Suprapubic skin (tissue), 4 donors: ENCODE data around the gene GRIP2. TPM values are rescaled to one million over a fixed set of nuclear protein-coding genes. Genes with fewer than 3 reads are reported as not detected.

Experiments
- DNase-seq, 2 donors: peaks; one replicate each; pipeline ENCODE4 v3.0.0-alpha.2; 2019; ENCODE audit warnings: low spot score in 2 of 2
- H3K27ac ChIP-seq: fragments of 200-600 bp; sonication (generic); one replicate; pipeline ENCODE4 v1.5.1; 2019
- H3K27me3 ChIP-seq: fragments of 200-600 bp; sonication (generic); one replicate; pipeline ENCODE4 v1.5.1; 2019
- H3K36me3 ChIP-seq: fragments of 200-600 bp; sonication (generic); one replicate; pipeline ENCODE4 v1.5.1; 2019
- H3K4me1 ChIP-seq: fragments of 200-600 bp; sonication (generic); one replicate; pipeline ENCODE4 v1.5.1; 2019
- H3K4me3 ChIP-seq: fragments of 200-600 bp; sonication (generic); one replicate; pipeline ENCODE4 v1.5.1; 2019; ENCODE audit warnings: mild to moderate bottlenecking
- H3K9me3 ChIP-seq: fragments of 200-600 bp; sonication (generic); one replicate; pipeline ENCODE4 v1.5.1; 2019
- CTCF ChIP-seq, 2 donors: fragments of 200-600 bp in 1 of 2; fragments of 450-650 bp in 1 of 2; sonication (generic) in 1 of 2; IDR thresholded peaks; one replicate each; pipeline ENCODE4 v1.5.1; 2016 to 2019; ENCODE audit warnings: antibody characterized with exemption in 2 of 2, mild to moderate bottlenecking in 1 of 2, moderate library complexity in 1 of 2
- EP300 ChIP-seq: sonication (generic); formaldehyde crosslinking; IDR thresholded peaks from one replicate; pipeline ENCODE4 v1.6.1; 2017; ENCODE audit warnings: antibody characterized with exemption
- POLR2A ChIP-seq, 2 donors: fragments of 450-650 bp; IDR thresholded peaks; one replicate each; pipeline ENCODE4 v1.6.1; 2017; ENCODE audit warnings: antibody characterized with exemption in 2 of 2, mild to moderate bottlenecking in 2 of 2, moderate library complexity in 2 of 2
- POLR2AphosphoS5 ChIP-seq, 3 donors: sonication (generic); formaldehyde crosslinking; IDR thresholded peaks; one replicate each; pipeline ENCODE4 v1.6.1; 2017; ENCODE audit warnings: antibody characterized with exemption in 3 of 3
- WGBS: methylation state at CpG from one replicate; pipeline ENCODE4 v1.1.5; 2018; 5-methylcytosine and 5-hydroxymethylcytosine counted together
- total RNA-seq, 4 donors: library from RNA; depleted of rRNA; stranded (reverse); fragments of >200 nt; gene quantifications; one replicate each; pipeline ENCODE4 v1.1.0, GENCODE V29; 2016

GRIP2 gene
- total RNA-seq, 4 donors from 2014 or later, result 0.65 to 5.8 (median 3.0) TPM

GRCh38 chr3:14532691-14533456 lies 7.3 kb downstream of the GRIP2 start:
- peaks cover 2% of the 10 kb centered on the region for H3K27me3 ChIP-seq
- no peak overlapping the region for H3K4me3 ChIP-seq
- TF ChIP-seq POLR2A (IDR thresholded peaks at IDR 0.05), result no peak
- TF ChIP-seq POLR2AphosphoS5 (IDR thresholded peaks at IDR 0.05), result no peak
- no peak for TF ChIP-seq EP300
- TF ChIP-seq CTCF (IDR thresholded peaks at IDR 0.05), result no peak
- H3K9me3 ChIP-seq, result peaks cover 2% of the 10 kb centered on the region
- H3K36me3 ChIP-seq, result no peaks in the 10 kb centered on the region
- H3K4me1 ChIP-seq, result peaks cover 34% of the 10 kb centered on the region
- 50% methylated on average over 15 of the region's 20 CpGs for WGBS
- H3K27ac ChIP-seq, result peak overlapping the region; percentile 59
- DNase-seq, result no peak

GRCh38 chr3:14531856-14532395 lies 8.2 kb downstream of the GRIP2 start:
- TF ChIP-seq POLR2A (IDR thresholded peaks at IDR 0.05), result no peak
- no peak for TF ChIP-seq EP300
- TF ChIP-seq CTCF (IDR thresholded peaks at IDR 0.05), result no peak
- TF ChIP-seq POLR2AphosphoS5 (IDR thresholded peaks at IDR 0.05), result no peak
- H3K27ac ChIP-seq, result peak overlapping the region; percentile 59
- 89% methylated on average over 16 of the region's 17 CpGs for WGBS

GRCh38 chr3:14528081-14528480 lies 12.1 kb downstream of the GRIP2 start:
- no peak overlapping the region for H3K27ac ChIP-seq
- no peak for DNase-seq
- 62% methylated on average over 3 of the region's 3 CpGs for WGBS

More at GRCh38 chr3:14531856-14532395, 8.2 kb downstream of the GRIP2 start:
- Histone ChIP-seq H3K36me3 (no peaks in the 10 kb centered on the region), H3K4me1 (peaks cover 34% of the 10 kb centered on the region), H3K4me3 (no peak overlapping the region), H3K9me3 (peaks cover 2% of the 10 kb centered on the region), H3K27me3 (peaks cover 2% of the 10 kb centered on the region)
- DNase-seq, result no peak

GRCh38 chr3:14525685-14526631 lies 14.2 kb downstream of the GRIP2 start:
- peak in 1 of 2 donors; percentile 43 for DNase-seq
- H3K27me3 ChIP-seq, result no peaks in the 10 kb centered on the region
- H3K9me3 ChIP-seq, result peaks cover 2% of the 10 kb centered on the region
- peaks cover 10% of the 10 kb centered on the region for H3K4me1 ChIP-seq
- peak overlapping the region; percentile 6 for H3K27ac ChIP-seq
- 32% methylated on average over 13 of the region's 17 CpGs for WGBS
- H3K4me3 ChIP-seq, result peak overlapping the region; percentile 10
- TF ChIP-seq CTCF (IDR thresholded peaks at IDR 0.05) (no peak), POLR2AphosphoS5 (IDR thresholded peaks at IDR 0.05) (no peak), EP300 (no peak), POLR2A (IDR thresholded peaks at IDR 0.05) (no peak)
- no peaks in the 10 kb centered on the region for H3K36me3 ChIP-seq

More at GRCh38 chr3:14528081-14528480, 12.1 kb downstream of the GRIP2 start:
- no peak for TF ChIP-seq POLR2AphosphoS5 (IDR thresholded peaks at IDR 0.05)
- TF ChIP-seq EP300, result no peak
- no peak for TF ChIP-seq POLR2A (IDR thresholded peaks at IDR 0.05)
- TF ChIP-seq CTCF (IDR thresholded peaks at IDR 0.05), result no peak
- Histone ChIP-seq H3K27me3 (no peaks in the 10 kb centered on the region), H3K36me3 (no peaks in the 10 kb centered on the region), H3K9me3 (peaks cover 2% of the 10 kb centered on the region), H3K4me3 (no peak overlapping the region), H3K4me1 (peaks cover 22% of the 10 kb centered on the region)
